HG03097 (cell line): ENCODE data around the gene PATJ.

ENCODE experiments used
- ATAC-seq: cut with Tn5 transposase; IDR thresholded peaks from one replicate; pipeline ENCODE4 v1.9.1; 2021; ENCODE audit not compliant: unreplicated experiment, low FRiP score

Gene PATJ

GRCh38 chr1:62038594-62039284 lies 296.5 kb downstream of the PATJ start:
- no peak for ATAC-seq

GRCh38 chr1:62040450-62040849 lies 298.2 kb downstream of the PATJ start:
- no peak for ATAC-seq

- ATAC-seq: no peak
Observed at GRCh38 chr1:62040973-62041372, 298.7 kb downstream of the PATJ start.

DNA sequence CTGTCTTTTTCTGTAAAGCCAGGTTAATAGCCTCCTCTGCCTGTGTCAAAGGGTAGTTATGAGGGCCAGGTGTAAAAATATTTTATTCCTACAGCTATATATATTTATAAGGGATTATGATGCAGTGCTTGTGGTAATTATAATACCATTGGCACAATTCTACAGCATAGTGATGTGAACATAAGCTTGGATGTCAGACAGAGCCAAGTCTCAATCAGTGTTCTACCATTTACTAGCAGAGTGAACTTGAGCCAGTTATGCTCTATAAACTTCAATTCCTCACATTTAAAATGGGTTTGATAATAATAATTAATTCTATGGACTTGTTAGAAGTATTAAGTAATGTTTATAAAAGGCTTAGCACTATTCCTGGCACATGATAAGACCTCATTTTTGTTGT lies 300.9 kb downstream of the PATJ start:
- no peak for ATAC-seq

DNA sequence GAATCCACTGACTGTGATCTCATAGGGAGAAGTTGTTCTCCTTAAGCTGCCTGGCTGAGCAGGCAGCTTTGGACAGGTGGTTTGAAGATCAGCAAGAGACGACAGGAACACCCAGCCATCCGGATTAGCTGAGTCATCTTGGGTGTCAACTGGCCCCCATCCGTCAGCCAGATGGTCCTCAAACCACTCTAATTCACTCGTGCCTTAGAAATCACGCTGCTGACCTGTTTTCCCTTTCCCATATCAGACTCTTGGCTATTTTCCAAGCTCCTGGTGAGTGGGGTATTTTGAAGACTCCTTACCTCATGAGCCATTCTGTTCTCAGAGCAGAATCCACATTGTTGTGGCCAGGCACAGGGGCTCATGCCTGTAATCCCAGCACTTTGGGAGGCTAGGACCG lies 303.3 kb downstream of the PATJ start:
- no peak for ATAC-seq

- no peak for ATAC-seq
Observed at GRCh38 chr1:62046927-62047326, 304.6 kb downstream of the PATJ start.

DNA sequence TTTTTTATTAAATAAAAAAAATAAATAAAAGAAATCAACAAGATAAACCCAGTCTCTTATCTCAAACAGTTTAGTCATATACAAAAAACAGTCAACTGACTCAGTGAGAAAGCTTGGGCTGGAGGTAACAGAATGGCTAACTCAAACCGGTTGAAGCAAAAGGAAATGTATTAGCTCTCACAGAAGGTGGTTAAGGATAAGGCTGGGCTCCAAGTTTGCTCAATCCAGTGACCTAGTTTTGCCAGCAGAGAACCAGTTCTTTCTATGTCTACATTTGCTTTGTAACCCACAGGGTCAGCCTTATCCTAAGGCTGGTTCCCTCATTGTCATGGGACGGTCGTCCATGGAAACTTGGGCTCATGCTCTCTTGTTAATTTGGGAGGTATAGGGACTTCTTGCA lies 307.9 kb downstream of the PATJ start:
- ATAC-seq: no peak

- no peak for ATAC-seq
Observed at GRCh38 chr1:62052946-62053345, 310.7 kb downstream of the PATJ start.

- no peak for ATAC-seq
Observed at GRCh38 chr1:62054188-62054587, 311.9 kb downstream of the PATJ start.

- no peak for ATAC-seq
Observed at GRCh38 chr1:62057230-62057629, 314.9 kb downstream of the PATJ start.

DNA sequence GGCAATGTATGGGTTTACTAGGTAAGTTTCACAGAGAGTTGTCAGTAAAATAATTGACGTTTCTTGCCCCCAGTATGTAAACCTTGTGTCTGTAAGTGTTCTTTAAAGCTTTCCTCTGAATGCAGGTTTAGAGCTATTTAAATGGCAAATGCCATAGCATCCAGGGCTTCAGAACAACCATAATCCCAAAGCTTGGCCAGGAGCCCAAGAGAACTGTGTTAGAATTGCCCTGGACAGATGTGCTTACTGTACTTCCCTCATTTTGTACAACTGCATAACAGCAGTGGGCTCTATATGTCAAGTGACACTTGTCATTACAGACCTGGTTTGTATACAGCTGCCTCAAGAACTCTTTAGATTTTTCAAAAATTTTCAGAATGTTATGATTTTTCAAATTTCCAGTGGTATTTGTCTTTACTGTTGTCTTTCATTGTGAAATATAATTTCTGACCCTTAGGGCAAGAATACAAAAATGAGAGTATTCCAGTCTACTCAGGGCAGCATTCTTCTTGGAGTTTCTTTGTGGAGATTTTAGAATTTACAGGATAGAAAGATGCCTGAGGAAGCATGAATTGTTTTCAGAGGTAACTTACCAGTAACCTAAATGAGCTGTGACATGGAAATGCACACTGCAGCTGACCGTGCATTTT lies 315.5 kb downstream of the PATJ start:
- ATAC-seq: no peak

DNA sequence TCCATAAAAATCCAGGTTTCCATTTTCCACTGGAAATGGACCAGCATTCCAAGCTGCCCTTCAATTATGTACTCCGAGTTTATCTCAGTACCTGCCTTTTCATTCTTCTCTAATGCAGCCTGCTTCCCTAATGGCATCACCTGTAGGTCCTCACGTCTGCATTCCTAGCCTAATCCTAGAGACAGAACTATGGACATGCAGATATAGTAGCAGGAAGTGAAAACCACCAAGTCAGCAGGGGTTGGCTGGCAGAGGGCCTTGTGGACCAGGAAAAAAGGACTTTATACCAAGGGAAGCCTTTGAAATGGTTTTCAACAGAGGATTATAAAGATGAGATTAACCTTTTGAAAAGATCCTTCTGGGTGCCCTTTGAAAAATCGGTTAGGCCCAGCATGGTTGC lies 316.7 kb downstream of the PATJ start:
- no peak for ATAC-seq

DNA sequence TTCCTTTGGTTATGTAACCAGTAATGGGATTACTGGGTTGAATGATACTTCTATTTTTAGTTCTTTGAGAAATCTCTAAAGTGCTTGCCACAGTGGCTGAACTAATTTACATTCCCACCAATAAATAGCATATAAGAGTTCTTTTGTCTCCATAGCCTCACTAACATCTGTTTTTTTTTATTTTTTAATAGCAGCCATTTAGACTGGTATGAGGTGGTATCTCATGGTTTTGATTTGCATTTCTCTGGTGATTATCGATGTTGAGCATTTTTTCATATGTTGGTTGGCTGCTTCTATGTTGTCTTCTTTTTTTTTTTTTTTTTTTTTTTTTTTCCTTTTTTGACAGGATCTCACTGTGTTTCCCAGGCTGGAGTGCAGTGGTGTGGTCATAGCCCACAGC lies 319.8 kb downstream of the PATJ start:
- no peak for ATAC-seq

GRCh38 chr1:62064829-62065407 lies 322.6 kb downstream of the PATJ start:
- no peak for ATAC-seq

- ATAC-seq: no peak
Observed at GRCh38 chr1:62066713-62067112, 324.4 kb downstream of the PATJ start.

- ATAC-seq: no peak
Observed at GRCh38 chr1:62068416-62068843, 326.1 kb downstream of the PATJ start.

DNA sequence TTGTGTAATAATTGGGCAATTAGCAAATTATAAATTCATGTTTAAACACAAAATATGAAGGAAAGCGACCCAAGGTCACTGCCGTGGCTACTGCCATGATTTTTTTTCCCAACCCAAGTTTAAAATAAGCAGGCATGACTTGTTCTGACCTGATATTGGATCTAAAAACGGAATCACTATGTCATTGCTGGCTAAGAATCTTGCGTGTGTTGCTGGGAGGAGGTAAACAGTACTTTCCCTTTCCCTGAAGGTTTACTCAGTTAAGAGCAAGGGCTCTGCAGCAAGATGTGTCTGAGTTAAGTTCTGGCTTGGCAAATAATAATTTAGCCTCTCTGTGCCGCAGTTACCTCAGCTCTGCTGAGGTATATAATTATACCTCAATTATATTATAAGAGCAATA lies 326.7 kb downstream of the PATJ start:
- ATAC-seq: no peak

GRCh38 chr1:62070384-62071011 lies 328.2 kb downstream of the PATJ start:
- no peak for ATAC-seq

- ATAC-seq: no peak
Observed at GRCh38 chr1:62071695-62072094, 329.4 kb downstream of the PATJ start.

DNA sequence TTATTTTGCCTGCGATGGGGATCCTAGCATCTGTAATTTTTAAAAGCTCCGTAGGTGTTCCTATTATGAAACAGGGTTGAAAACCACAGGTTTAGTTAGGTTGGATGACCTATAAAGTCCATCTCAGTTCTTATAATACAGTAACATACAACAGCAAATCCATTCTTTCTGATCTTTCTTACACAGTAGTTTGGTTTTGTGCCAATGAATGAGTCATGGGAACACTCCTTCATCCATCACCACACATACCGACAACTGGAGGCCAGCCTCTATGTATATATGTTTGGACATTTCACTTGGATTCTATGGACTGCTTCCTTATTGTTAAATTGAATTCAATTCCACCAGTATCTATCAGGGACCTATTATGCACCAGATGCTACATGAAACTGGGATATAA lies 334.0 kb downstream of the PATJ start:
- no peak for ATAC-seq

DNA sequence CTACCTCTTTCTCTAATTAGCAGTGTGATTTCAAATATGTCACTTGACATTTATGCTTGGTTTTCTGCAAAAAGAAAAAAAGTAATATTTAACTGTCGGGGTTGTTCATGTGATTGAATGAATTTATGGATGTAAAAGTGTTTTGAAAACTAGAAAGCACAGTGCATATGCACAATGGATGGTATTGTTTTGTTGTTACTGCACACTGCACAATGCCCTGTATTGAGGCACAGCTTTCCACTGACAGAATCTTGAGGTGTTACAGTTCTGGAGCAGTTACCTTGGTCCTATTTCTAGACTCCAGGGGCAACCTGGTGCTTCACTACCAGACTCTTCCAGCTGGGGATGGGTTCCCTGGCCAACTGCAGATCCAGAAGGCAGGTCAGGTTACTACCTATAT lies 335.5 kb downstream of the PATJ start:
- no peak for ATAC-seq
